ENCODE measurements around the gene TIMM17A. TPM values are rescaled to one million over a fixed set of nuclear protein-coding genes. Genes with fewer than 3 reads are reported as not detected.

Gene TIMM17A
- 83.6 TPM for total RNA-seq
- long read RNA-seq, transcript TIMM17A-201 (6 exons, 1,659 nt), result major isoform, 29 of 35 reads
- long read RNA-seq, partial matches to known transcripts, result 6 of 35 reads
- long read RNA-seq, other reads (novel, unspliced or antisense), result 0 of 35 reads

GRCh38 chr1:201955009-201955728 lies at the start of gene TIMM17A:
TSS of gene TIMM17A (plus strand) at chr1:201955503. CDS start at chr1:201955527, 24 bp downstream.
- peak; percentile 100 for ATAC-seq
- peak; percentile 98 for DNase-seq (ENCODE audit: missing footprints)
- intact Hi-C loops (cut with DNase I), result loop anchor here (5.0 kb wide), 1 partner anchor 58 kb away; no protein-coding TSS in a partner anchor

GRCh38 chr1:201906336-201906735 lies 49.0 kb upstream of the TIMM17A start:
- no peak for ATAC-seq
- no peak for DNase-seq (ENCODE audit: missing footprints)
- intact Hi-C loops (cut with DNase I), result no loop called here

GRCh38 chr1:201907621-201908020 lies 47.7 kb upstream of the TIMM17A start:
- ATAC-seq, result no peak

GRCh38 chr1:201911826-201912571 lies 43.3 kb upstream of the TIMM17A start:
- ATAC-seq (no peak), DNase-seq (ENCODE audit: missing footprints) (no peak)
- intact Hi-C loops (cut with DNase I), result no loop called here

More at GRCh38 chr1:201907621-201908020, 47.7 kb upstream of the TIMM17A start:
- intact Hi-C loops (cut with DNase I), result no loop called here
- DNase-seq (ENCODE audit: missing footprints), result no peak

GRCh38 chr1:201912832-201913231 lies 42.5 kb upstream of the TIMM17A start:
- no peak for DNase-seq (ENCODE audit: missing footprints)
- intact Hi-C loops (cut with DNase I), result no loop called here
- ATAC-seq, result no peak

GRCh38 chr1:201914456-201915235 lies 40.7 kb upstream of the TIMM17A start:
- intact Hi-C loops (cut with DNase I), result no loop called here
- DNase-seq (ENCODE audit: missing footprints) (no peak), ATAC-seq (no peak)

GRCh38 chr1:201916649-201917249 lies 38.6 kb upstream of the TIMM17A start:
- DNase-seq (ENCODE audit: missing footprints) (peak; percentile 74), ATAC-seq (peak; percentile 63)
- intact Hi-C loops (cut with DNase I), result no loop called here

GRCh38 chr1:201917362-201918033 lies 37.8 kb upstream of the TIMM17A start:
- ATAC-seq (peak; percentile 84), DNase-seq (ENCODE audit: missing footprints) (no peak)
- intact Hi-C loops (cut with DNase I), result no loop called here

GRCh38 chr1:201918343-201918742 lies 37.0 kb upstream of the TIMM17A start:
- no peak for ATAC-seq
- DNase-seq (ENCODE audit: missing footprints), result no peak
- intact Hi-C loops (cut with DNase I), result no loop called here

- intact Hi-C loops (cut with DNase I), result no loop called here
- DNase-seq (ENCODE audit: missing footprints) (no peak), ATAC-seq (no peak)
Measured at GRCh38 chr1:201921952-201922558, 33.2 kb upstream of the TIMM17A start.

GRCh38 chr1:201925301-201925567 lies 30.1 kb upstream of the TIMM17A start:
- no peak for ATAC-seq
- intact Hi-C loops (cut with DNase I), result no loop called here
- DNase-seq (ENCODE audit: missing footprints), result no peak

- intact Hi-C loops (cut with DNase I), result no loop called here
- no peak for DNase-seq (ENCODE audit: missing footprints)
- ATAC-seq, result no peak
Measured at GRCh38 chr1:201925981-201926645, 29.2 kb upstream of the TIMM17A start.

- ATAC-seq, result no peak
- intact Hi-C loops (cut with DNase I), result no loop called here
- no peak for DNase-seq (ENCODE audit: missing footprints)
Measured at GRCh38 chr1:201928266-201928665, 27.0 kb upstream of the TIMM17A start.

- DNase-seq (ENCODE audit: missing footprints) (no peak), ATAC-seq (no peak)
- intact Hi-C loops (cut with DNase I), result no loop called here
Measured at GRCh38 chr1:201930137-201930536, 25.2 kb upstream of the TIMM17A start.

- intact Hi-C loops (cut with DNase I), result no loop called here
- ATAC-seq, result no peak
Measured at GRCh38 chr1:201930803-201931202, 24.5 kb upstream of the TIMM17A start.

GRCh38 chr1:201933840-201934430 lies 21.4 kb upstream of the TIMM17A start:
- DNase-seq (ENCODE audit: missing footprints) (no peak), ATAC-seq (no peak)
- intact Hi-C loops (cut with DNase I), result no loop called here

More at GRCh38 chr1:201930803-201931202, 24.5 kb upstream of the TIMM17A start:
- DNase-seq (ENCODE audit: missing footprints), result no peak

- no peak for DNase-seq (ENCODE audit: missing footprints)
- intact Hi-C loops (cut with DNase I), result no loop called here
- ATAC-seq, result no peak
Measured at GRCh38 chr1:201937624-201938213, 17.6 kb upstream of the TIMM17A start.

Data from Right ventricle myocardium inferior (tissue), 1 donor.